Osteoblast (primary cell): ENCODE results near the gene CCNJ. TPM values are rescaled to one million over a fixed set of nuclear protein-coding genes. Genes with fewer than 3 reads are reported as not detected.
A peak's percentile ranks its signal among the peaks of the same experiment; 100 is the strongest.

Experiments used
- DNase-seq: peaks from one replicate; pipeline ENCODE4 v3.0.0; 2011; ENCODE audit warnings: low spot score, mixed read lengths; ENCODE audit not compliant: insufficient read length; ENCODE audit errors: missing footprints
- H2AFZ ChIP-seq: 2 replicates; pipeline ENCODE4 v1.6.0; 2011; ENCODE audit warnings: mild to moderate bottlenecking, low read length
- H3K27ac ChIP-seq: 2 replicates; pipeline ENCODE4 v1.5.1; 2011; ENCODE audit warnings: mild to moderate bottlenecking, low read depth, low read length, moderate library complexity
- H3K27me3 ChIP-seq: 2 replicates; pipeline ENCODE4 v1.6.0; 2012; ENCODE audit warnings: mild to moderate bottlenecking, control low read depth, inconsistent platforms, low read length, moderate library complexity; ENCODE audit not compliant: insufficient read depth
- H3K36me3 ChIP-seq: 2 replicates; pipeline ENCODE4 v1.5.1; 2011; ENCODE audit warnings: mild to moderate bottlenecking, low read length, control low read depth, moderate library complexity; ENCODE audit not compliant: insufficient read depth
- H3K4me1 ChIP-seq: 2 replicates; pipeline ENCODE4 v1.5.1; 2011; ENCODE audit warnings: mild to moderate bottlenecking, low read length, control low read depth, moderate library complexity; ENCODE audit not compliant: insufficient read depth
- H3K4me2 ChIP-seq: 2 replicates; pipeline ENCODE4 v1.6.0; 2011; ENCODE audit warnings: mild to moderate bottlenecking, low read length; ENCODE audit not compliant: insufficient read depth
- H3K4me3 ChIP-seq: fragments of 200-600 bp; sonication (generic); 3 replicates; pipeline ENCODE4 v1.5.1; 2012; ENCODE audit warnings: mild to moderate bottlenecking, low read length, inconsistent platforms; ENCODE audit not compliant: insufficient read depth
- H3K79me2 ChIP-seq: 2 replicates; pipeline ENCODE4 v1.6.0; 2012; ENCODE audit warnings: mild to moderate bottlenecking, low read length, control low read depth, inconsistent platforms; ENCODE audit not compliant: insufficient read depth
- H3K9me3 ChIP-seq: 2 replicates; pipeline ENCODE4 v1.5.1; 2011; ENCODE audit warnings: low read depth, low read length, control low read depth
- H4K20me1 ChIP-seq: 2 replicates; pipeline ENCODE4 v1.6.0; 2012; ENCODE audit warnings: mild to moderate bottlenecking, low read length, control low read depth; ENCODE audit not compliant: insufficient read depth
- total RNA-seq: library from RNA; depleted of rRNA; stranded (reverse); fragments of >200 nt; gene quantifications from 2 replicates; pipeline ENCODE4 v1.2.3, GENCODE V29; 2012
- TF ChIP-seq, protein P1 (sequence below): IDR thresholded peaks from 2 replicates; pipeline ENCODE4 v1.5.1; 2011; ENCODE audit warnings: mild to moderate bottlenecking, low read depth, low read length, moderate library complexity; ENCODE audit errors: extremely low read depth

CCNJ gene
- total RNA-seq, 1 donor, result 5.8 TPM

DNA sequence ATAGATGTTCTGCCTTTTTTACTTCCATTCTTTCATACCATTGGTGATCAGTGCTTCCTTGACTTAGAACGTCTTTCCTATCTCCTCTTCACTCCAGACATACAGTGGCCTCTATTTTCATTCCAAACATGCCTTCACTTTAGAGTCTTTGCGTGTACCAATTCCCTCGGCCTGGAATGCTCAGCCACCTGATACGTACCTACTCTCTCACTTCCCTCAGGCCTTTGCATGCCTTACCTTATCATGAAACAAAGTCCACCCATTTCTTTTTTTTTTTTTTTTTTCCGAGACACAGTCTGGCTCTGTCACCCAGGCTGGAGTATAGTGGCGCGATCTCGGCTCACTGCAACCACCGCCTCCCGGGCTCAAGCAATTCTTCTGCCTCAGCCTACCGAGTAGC is 2.2 kb upstream of the CCNJ start:
- Histone ChIP-seq H4K20me1 (peaks cover 4% of the 10 kb centered on the region), H3K4me2 (no peak overlapping the region), H2AFZ (no peak overlapping the region), H3K9me3 (no peaks in the 10 kb centered on the region), H3K4me3 (no peak overlapping the region), H3K27ac (no peak overlapping the region), H3K4me1 (peaks cover 14% of the 10 kb centered on the region), H3K27me3 (no peaks in the 10 kb centered on the region), H3K36me3 (no peaks in the 10 kb centered on the region), H3K79me2 (peaks cover 29% of the 10 kb centered on the region)
- DNase-seq, result no peak
- TF ChIP-seq, protein P1, sequence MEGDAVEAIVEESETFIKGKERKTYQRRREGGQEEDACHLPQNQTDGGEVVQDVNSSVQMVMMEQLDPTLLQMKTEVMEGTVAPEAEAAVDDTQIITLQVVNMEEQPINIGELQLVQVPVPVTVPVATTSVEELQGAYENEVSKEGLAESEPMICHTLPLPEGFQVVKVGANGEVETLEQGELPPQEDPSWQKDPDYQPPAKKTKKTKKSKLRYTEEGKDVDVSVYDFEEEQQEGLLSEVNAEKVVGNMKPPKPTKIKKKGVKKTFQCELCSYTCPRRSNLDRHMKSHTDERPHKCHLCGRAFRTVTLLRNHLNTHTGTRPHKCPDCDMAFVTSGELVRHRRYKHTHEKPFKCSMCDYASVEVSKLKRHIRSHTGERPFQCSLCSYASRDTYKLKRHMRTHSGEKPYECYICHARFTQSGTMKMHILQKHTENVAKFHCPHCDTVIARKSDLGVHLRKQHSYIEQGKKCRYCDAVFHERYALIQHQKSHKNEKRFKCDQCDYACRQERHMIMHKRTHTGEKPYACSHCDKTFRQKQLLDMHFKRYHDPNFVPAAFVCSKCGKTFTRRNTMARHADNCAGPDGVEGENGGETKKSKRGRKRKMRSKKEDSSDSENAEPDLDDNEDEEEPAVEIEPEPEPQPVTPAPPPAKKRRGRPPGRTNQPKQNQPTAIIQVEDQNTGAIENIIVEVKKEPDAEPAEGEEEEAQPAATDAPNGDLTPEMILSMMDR, result no peak

DNA sequence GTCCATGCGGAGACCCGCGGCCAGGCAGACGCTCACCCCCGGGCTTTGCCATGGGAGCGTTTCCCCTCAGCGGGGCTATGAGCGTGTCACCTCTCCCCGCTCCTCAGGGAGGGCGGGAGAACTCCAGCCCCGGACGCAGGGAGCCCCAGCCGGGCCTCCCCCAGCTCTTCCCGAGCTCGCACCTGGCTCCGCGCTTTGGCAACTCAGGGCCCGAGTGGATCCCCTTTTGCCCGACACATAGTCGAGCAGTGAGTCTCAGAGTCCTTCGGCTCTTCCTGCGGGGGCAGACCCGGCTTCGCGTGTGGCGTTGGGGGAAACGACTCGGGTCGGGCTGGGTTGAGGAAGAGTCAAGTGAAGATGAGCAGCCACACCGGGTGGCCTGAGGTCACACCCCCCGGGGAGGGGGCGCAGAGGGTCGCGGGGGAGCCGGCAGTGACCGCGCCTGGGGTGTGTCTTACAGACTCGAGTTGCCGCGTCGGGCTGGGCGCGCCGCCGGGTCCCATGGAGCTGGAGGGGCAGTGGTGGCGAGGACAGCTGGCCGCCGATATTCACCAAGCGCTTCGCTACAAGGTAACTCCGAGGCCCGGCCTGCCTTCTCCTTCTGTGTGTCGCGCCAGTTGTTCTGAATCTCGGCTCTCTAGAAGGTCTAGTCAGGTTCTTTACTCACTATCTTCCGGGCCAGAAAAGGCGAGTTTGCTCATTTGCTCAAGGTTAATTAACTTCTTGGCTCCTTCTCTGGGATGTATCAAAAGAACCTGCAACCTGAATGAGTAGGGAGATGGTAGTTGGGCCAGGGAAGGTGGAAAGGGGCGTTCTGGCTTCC is 721 bp downstream of the CCNJ start:
- Histone ChIP-seq H4K20me1 (peaks cover 9% of the 10 kb centered on the region), H3K27ac (peak overlapping the region; percentile 66), H3K4me2 (peak overlapping the region; percentile 99), H3K4me3 (peak overlapping the region; percentile 90), H3K79me2 (peaks cover 58% of the 10 kb centered on the region), H2AFZ (peak overlapping the region; percentile 99), H3K27me3 (no peaks in the 10 kb centered on the region), H3K4me1 (peaks cover 14% of the 10 kb centered on the region), H3K9me3 (no peaks in the 10 kb centered on the region), H3K36me3 (peaks cover 2% of the 10 kb centered on the region)
- TF ChIP-seq, protein P1, result no peak
- peak; percentile 91 for DNase-seq

- no peaks in the 10 kb centered on the region for H3K27me3 ChIP-seq
- peak overlapping the region; percentile 66 for H3K27ac ChIP-seq
- peaks cover 61% of the 10 kb centered on the region for H3K79me2 ChIP-seq
- H3K9me3 ChIP-seq, result no peaks in the 10 kb centered on the region
- no peak for DNase-seq
- TF ChIP-seq, protein P1, result no peak
- peaks cover 14% of the 10 kb centered on the region for H3K4me1 ChIP-seq
- H3K4me3 ChIP-seq, result peak overlapping the region; percentile 90
- peaks cover 2% of the 10 kb centered on the region for H3K36me3 ChIP-seq
- peaks cover 9% of the 10 kb centered on the region for H4K20me1 ChIP-seq
- H3K4me2 ChIP-seq, result peak overlapping the region; percentile 99
- peak overlapping the region; percentile 99 for H2AFZ ChIP-seq
These were observed 1.4 kb downstream of the CCNJ start for GRCh38 chr10:96044736-96045135.

- Histone ChIP-seq H3K9me3 (no peaks in the 10 kb centered on the region), H2AFZ (no peak overlapping the region), H3K79me2 (peaks cover 75% of the 10 kb centered on the region), H3K4me1 (peaks cover 14% of the 10 kb centered on the region), H3K4me3 (no peak overlapping the region), H3K27ac (no peak overlapping the region), H3K4me2 (no peak overlapping the region), H4K20me1 (peaks cover 9% of the 10 kb centered on the region), H3K27me3 (no peaks in the 10 kb centered on the region), H3K36me3 (peaks cover 2% of the 10 kb centered on the region)
- TF ChIP-seq, protein P1, result no peak
- no peak for DNase-seq
These were observed 3.2 kb downstream of the CCNJ start for GRCh38 chr10:96046546-96046945.
